Cortex of kidney (tissue), 1 donor: Measurements from ENCODE around the gene ANKRD22.
"Not testable (repeated sequence)": the region's sequence is repeated elsewhere in the genome, so short reads cannot be mapped to it uniquely, and the experiment has no call there.

Source experiments
- DNase-seq: peaks from one replicate; lab custom pipeline; 2025; lab: John Stamatoyannopoulos, UW

Gene ANKRD22

DNA sequence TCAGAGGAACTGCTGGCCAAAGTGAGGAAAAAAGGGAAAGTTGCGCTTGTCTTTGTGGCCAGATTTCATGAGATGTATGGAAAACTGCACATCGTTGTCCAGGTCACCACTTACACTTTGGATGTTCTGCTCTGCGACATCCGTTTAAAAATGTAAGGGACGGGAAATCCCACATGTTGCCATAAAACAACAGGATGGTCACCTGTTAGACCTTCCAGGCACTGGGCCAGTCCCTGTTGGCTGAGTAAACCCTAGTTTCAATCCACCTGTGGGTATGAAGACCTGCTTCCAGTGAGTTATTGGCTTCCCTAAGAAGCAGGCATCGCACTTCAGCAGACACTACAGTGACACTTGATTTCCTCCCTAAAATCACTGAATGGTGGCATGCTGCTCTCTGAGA, 25.7 kb upstream of the ANKRD22 start:
- no peak for DNase-seq

- no peak for DNase-seq
Measured at GRCh38 chr10:88875081-88875480, 23.4 kb upstream of the ANKRD22 start.

- DNase-seq = no peak
Measured at GRCh38 chr10:88874281-88874680, 22.6 kb upstream of the ANKRD22 start.

GRCh38 chr10:88873757-88874156, 22.1 kb upstream of the ANKRD22 start:
- no peak for DNase-seq

- DNase-seq = no peak
Measured at GRCh38 chr10:88870089-88870488, 18.4 kb upstream of the ANKRD22 start.

DNA sequence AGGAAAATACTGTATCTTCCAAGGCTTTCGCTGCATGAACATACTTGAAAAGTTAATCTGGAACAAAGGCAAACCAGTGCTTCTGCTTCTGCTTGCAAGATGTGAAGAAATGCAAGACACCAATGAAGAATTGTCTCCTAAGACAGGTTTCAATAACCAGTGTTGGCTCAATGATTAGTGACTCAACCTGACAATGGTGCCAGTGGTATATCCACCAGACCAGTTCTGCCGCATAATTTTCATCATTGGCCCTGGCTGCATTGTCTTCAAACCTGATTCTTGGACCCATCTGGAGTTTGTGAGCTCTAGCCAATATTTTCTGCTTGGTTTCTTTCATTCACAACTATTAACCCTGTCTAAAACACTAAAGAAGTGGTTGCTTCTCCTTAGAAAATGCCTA, 14.8 kb upstream of the ANKRD22 start:
- DNase-seq = no peak

DNA sequence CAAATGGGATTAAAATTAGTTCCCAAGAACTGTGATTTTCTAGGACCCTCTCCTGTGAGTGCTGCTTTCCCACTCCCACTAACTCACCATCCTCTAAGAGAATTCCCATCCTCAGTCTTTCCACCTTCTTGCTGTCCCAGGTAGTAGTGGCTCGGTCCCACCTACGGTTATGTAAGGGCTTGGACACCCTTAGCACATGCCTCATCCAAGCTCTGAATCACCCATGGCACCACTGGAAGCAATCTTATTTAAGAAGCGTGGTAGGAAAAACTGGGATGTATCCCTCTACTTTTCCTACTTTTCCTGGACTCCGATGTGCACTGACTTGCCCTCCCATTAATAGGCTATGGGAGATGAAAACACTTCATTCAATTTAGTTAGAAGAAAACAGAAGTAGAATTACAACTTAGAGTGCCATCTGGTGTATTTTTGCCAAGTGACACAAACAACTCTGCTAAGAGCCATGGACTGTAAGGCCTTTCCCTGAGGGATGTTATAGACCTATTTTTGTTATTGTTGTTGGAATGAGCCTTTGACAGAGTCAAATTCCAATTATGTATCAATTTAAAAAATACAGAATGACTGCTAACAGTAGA, 13.7 kb upstream of the ANKRD22 start:
- DNase-seq = no peak

GRCh38 chr10:88861036-88861435, 9.4 kb upstream of the ANKRD22 start:
- no peak for DNase-seq

- DNase-seq = no peak
Measured at GRCh38 chr10:88858491-88858890, 6.8 kb upstream of the ANKRD22 start.

GRCh38 chr10:88857831-88858230, 6.2 kb upstream of the ANKRD22 start:
- no peak for DNase-seq

GRCh38 chr10:88854684-88855083, 3.0 kb upstream of the ANKRD22 start:
- DNase-seq = no peak

- no peak for DNase-seq
Measured at GRCh38 chr10:88853155-88853881, 1.7 kb upstream of the ANKRD22 start.

- no peak for DNase-seq
Measured at GRCh38 chr10:88852327-88852726, 683 bp upstream of the ANKRD22 start.

- DNase-seq = no peak
Measured at GRCh38 chr10:88850712-88851111, 932 bp downstream of the ANKRD22 start.

- no peak for DNase-seq
Measured at GRCh38 chr10:88849234-88849633, 2.4 kb downstream of the ANKRD22 start.

DNA sequence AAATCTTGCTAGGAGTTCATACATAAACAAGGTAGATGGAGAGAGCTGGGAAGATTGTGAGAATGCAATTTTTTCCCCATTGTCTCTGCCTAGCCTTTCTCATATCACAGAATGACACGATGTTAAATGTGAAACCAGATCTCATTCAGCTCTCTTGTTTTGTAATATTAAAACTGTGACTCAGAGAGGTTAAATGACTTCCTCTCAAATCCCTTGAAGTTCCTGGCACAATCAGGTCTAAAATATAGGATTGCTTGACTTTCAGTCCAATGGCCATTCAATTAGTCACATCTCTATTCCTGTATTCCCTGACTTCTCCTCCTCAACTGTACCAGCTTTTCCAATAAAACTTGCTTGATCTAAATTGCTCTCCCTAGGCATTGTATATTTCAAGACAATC, 3.1 kb downstream of the ANKRD22 start:
- no peak for DNase-seq

DNA sequence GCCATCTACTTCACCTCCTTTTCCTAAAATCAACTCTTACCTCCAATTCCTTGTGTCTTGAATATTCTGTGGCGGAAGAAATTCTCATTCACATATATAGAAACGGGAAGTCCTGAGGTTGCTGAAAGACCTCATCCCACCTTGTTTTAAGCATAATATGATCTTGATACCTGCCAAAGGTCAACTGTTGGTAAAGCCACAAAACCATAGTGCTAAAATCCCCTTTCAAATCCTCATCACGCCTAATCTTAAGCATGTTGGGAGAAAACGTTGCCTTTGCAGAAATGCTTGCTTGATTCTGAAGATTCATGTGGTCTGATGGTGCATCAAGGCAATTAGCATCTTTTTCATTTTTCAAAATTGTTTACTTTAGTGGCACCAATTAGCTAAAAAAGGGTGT, 8.5 kb downstream of the ANKRD22 start:
- no peak for DNase-seq

DNA sequence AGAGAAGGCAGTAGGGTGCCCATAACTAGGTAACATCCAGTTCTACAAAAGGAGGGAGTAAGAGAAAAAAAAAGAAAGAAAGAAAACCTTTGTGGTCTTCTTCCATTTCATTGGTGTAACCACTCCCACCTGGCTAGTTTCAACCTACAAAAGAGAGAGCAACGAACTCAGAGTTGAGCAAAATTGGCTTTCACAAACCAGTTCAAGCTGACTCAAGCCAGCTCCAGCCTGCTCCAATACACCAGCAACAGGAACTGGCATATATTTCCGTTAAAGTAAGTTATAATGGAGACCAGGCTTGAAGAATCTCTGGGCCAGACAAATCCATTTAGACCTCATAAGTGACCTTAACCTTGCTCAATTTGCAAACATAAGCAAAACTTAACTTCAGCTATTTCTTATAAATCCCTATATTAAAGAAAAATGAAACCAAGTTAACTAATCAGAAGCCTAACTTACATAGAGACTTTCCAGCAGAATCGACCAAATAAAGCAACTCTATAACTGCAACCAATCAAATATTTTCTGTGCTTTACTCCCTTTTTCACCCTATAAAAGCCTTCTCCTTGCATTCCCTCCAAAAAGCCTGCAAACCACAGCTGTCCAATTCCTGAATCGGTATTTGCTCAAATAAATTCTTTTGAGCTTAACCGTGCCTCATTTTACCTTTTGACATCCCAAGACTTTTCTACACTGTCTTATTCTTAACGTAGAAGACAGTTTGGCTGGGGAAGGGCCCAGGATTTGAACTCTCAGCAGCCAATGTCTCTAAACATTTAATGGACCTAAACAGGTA, 10.1 kb downstream of the ANKRD22 start:
- no peak for DNase-seq

DNA sequence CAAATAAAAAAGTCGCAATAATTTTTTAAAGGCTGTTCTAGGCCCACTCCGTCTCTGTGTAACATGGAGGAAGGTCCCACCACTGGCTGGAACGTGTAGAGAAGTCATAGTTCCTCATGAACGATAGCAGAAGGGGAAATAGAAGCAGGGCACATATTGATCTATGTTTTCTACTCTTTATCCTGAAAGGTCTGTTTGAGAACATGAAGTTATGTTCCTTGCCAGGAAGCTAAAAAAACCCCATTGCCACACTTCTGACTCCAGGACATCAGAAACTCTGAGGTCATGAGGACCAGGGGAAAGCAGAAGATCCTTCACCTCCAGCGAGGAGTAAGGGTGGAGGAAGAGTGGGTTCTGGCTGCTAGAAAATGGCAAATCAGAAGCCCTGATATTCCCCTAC, 10.8 kb downstream of the ANKRD22 start:
- DNase-seq = no peak

- DNase-seq = no peak
Measured at GRCh38 chr10:88840104-88840503, 11.5 kb downstream of the ANKRD22 start.

DNA sequence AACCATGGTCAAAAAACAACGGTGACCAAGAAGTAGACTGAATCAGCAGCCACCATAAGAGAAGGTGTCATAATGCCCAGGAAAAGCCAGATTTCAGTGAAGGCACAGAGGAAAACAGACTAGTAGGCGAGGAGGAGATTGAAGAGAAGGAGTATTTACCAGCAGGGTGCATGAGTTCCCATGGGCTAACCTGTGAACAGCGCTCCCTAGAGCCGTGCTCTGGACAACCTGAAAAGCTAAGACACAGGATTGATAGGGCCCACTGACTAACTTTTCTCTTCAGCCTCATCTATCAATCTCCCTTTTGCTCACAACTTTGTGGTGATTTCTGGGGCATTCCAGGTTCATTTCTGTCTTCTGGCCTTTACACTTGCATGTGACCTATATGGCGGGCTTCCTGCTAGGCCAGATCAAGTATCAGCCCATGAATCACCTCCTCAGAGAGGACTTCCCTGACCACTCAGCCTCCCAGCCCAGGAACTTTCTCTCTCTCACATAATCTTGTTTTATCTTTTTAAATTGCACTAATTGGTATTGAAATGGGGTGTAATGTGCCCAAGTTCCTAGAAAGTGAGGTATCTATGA, 12.8 kb downstream of the ANKRD22 start:
- DNase-seq = no peak

GRCh38 chr10:88837632-88838031, 14.0 kb downstream of the ANKRD22 start:
- not testable (repeated sequence) for DNase-seq

GRCh38 chr10:88835910-88836221, 15.8 kb downstream of the ANKRD22 start:
- DNase-seq = no peak
